ENCODE measurements around the gene PLEKHM1. TPM values are rescaled to one million over a fixed set of nuclear protein-coding genes. Genes with fewer than 3 reads are reported as not detected.

Gene PLEKHM1
- total RNA-seq, 1 donor from 2014 or later: 62.4 TPM

- Mint-ChIP-seq H3K36me3 (ENCODE audit: low read depth) (peaks cover 48% of the 10 kb centered on the region), H3K27ac (no peak overlapping the region), H3K4me3 (no peak overlapping the region), H3K4me1 (no peaks in the 10 kb centered on the region), H3K27me3 (no peaks in the 10 kb centered on the region), H3K9me3 (no peaks in the 10 kb centered on the region)
- POLR2A ChIA-PET: interaction anchor here (0.8 to 1.1 kb wide), 2 partner anchors 82 to 167 kb away, joined by 3 read pairs; no protein-coding TSS in a partner anchor
- CTCF ChIA-PET: interaction anchor here (1.5 to 2.1 kb wide), 3 partner anchors 13 to 199 kb away, joined by 3 to 8 read pairs (median 6); no protein-coding TSS in a partner anchor
- DNase-seq (no peak), ATAC-seq (ENCODE audit: low read depth) (no peak)
- intact Hi-C loops (cut with micrococcal nuclease): no loop called here
- no peak for TF ChIP-seq CTCF (IDR thresholded peaks at IDR 0.05)
Observed at GRCh38 chr17:45394091-45394490, 96.4 kb downstream of the PLEKHM1 start.

GRCh38 chr17:45393411-45393810 is 97.1 kb downstream of the PLEKHM1 start:
- POLR2A ChIA-PET: interaction anchor here (0.8 to 1.1 kb wide), 2 partner anchors 81 to 167 kb away, joined by 3 read pairs; no protein-coding TSS in a partner anchor
- intact Hi-C loops (cut with micrococcal nuclease): no loop called here
- Mint-ChIP-seq H3K9me3 (no peaks in the 10 kb centered on the region), H3K27me3 (peaks cover 4% of the 10 kb centered on the region), H3K4me1 (no peaks in the 10 kb centered on the region), H3K27ac (peak overlapping the region; percentile 18), H3K36me3 (ENCODE audit: low read depth) (peaks cover 41% of the 10 kb centered on the region), H3K4me3 (no peak overlapping the region)
- ATAC-seq (ENCODE audit: low read depth) (no peak), DNase-seq (no peak)
- no peak for TF ChIP-seq CTCF (IDR thresholded peaks at IDR 0.05)
- CTCF ChIA-PET: interaction anchor here (0.6 to 2.1 kb wide), 6 partner anchors 13 to 199 kb away, joined by 3 to 8 read pairs (median 5); no protein-coding TSS in a partner anchor

GRCh38 chr17:45391918-45392317 is 98.6 kb downstream of the PLEKHM1 start:
- Mint-ChIP-seq H3K27ac (no peak overlapping the region), H3K9me3 (no peaks in the 10 kb centered on the region), H3K4me1 (no peaks in the 10 kb centered on the region), H3K4me3 (no peak overlapping the region), H3K27me3 (peaks cover 8% of the 10 kb centered on the region), H3K36me3 (ENCODE audit: low read depth) (peaks cover 27% of the 10 kb centered on the region)
- intact Hi-C loops (cut with micrococcal nuclease): no loop called here
- ATAC-seq (ENCODE audit: low read depth) (no peak), DNase-seq (no peak)
- ChIA-PET POLR2A (no interaction called here), CTCF (no interaction called here)
- no peak for TF ChIP-seq CTCF (IDR thresholded peaks at IDR 0.05)

- Mint-ChIP-seq H3K27me3 (peaks cover 8% of the 10 kb centered on the region), H3K9me3 (no peaks in the 10 kb centered on the region), H3K27ac (no peak overlapping the region), H3K4me1 (no peaks in the 10 kb centered on the region), H3K36me3 (ENCODE audit: low read depth) (peaks cover 24% of the 10 kb centered on the region), H3K4me3 (no peak overlapping the region)
- DNase-seq: no peak
- intact Hi-C loops (cut with micrococcal nuclease): no loop called here
- ChIA-PET CTCF (no interaction called here), POLR2A (interaction anchor here (0.6 kb wide), 1 partner anchor 366 kb away, joined by 3 read pairs; no protein-coding TSS in a partner anchor)
- no peak for ATAC-seq (ENCODE audit: low read depth)
- no peak for TF ChIP-seq CTCF (IDR thresholded peaks at IDR 0.05)
Observed at GRCh38 chr17:45391291-45391690, 99.2 kb downstream of the PLEKHM1 start.

GRCh38 chr17:45389354-45389753 is 101.2 kb downstream of the PLEKHM1 start:
- Mint-ChIP-seq H3K9me3 (no peaks in the 10 kb centered on the region), H3K4me1 (peaks cover 6% of the 10 kb centered on the region), H3K4me3 (no peak overlapping the region), H3K36me3 (ENCODE audit: low read depth) (peaks cover 9% of the 10 kb centered on the region), H3K27me3 (peaks cover 8% of the 10 kb centered on the region), H3K27ac (no peak overlapping the region)
- intact Hi-C loops (cut with micrococcal nuclease): loop anchor here (5.0 kb wide), 1 partner anchor 57 kb away; no protein-coding TSS in a partner anchor
- no peak for DNase-seq
- ChIA-PET POLR2A (no interaction called here), CTCF (interaction anchor here (0.9 to 6.7 kb wide), 2 partner anchors 113 to 154 kb away, joined by 3 to 167 read pairs; no protein-coding TSS in a partner anchor)
- TF ChIP-seq CTCF (IDR thresholded peaks at IDR 0.05): no peak
- ATAC-seq (ENCODE audit: low read depth): no peak
